HepG2 (cell line): Measurements from ENCODE around the gene NBPF11. TPM values are rescaled to one million over a fixed set of nuclear protein-coding genes. Genes with fewer than 3 reads are reported as not detected.

Experiments
- ATAC-seq: fragments of 200-7000 bp; cut with Tn5 transposase; 3 replicates; pipeline ENCODE4 v1.9.1; 2020; ENCODE audit warnings: mild to moderate bottlenecking, moderate library complexity
- BruUV-seq: library from RNA; stranded (reverse); fragments of 400-500 nt; replicated peaks from 2 replicates; lab custom pipeline; 2021; lab: Mats Ljungman, UMichigan
- CTCF ChIA-PET: fragments of 300-600 bp; formaldehyde crosslinking; extraction: SDS; loops from one replicate; lab custom pipeline; 2021; ENCODE audit warnings: low total read pairs, inconsistent platforms, low intra/inter-chr PET ratio; lab: Yijun Ruan, JAX
- POLR2A ChIA-PET: fragments of 350-600 bp; sonication (Branson Sonifier 250); formaldehyde crosslinking; loops from one replicate; lab custom pipeline; 2020; ENCODE audit warnings: antibody characterized with exemption, inconsistent platforms; lab: Yijun Ruan, JAX
- DNase-seq: peaks from one replicate; pipeline ENCODE4 v3.0.0-alpha.2; 2015; ENCODE audit warnings: low spot score
- FAIRE-seq: peaks from 3 replicates; lab custom pipeline; 2011; peaks lifted over from hg19 to GRCh38; lab: Jason Lieb, UNC
- H2AFZ ChIP-seq: one replicate; pipeline ENCODE4 v1.6.1; 2011; ENCODE audit warnings: low read length, inconsistent platforms
- H3K27ac ChIP-seq: fragments of 300-600 bp; 3 replicates; pipeline ENCODE4 v1.8.0; 2011; ENCODE audit warnings: mixed run types, mild to moderate bottlenecking, mixed read lengths, low read length, inconsistent platforms; ENCODE audit not compliant: insufficient read depth; ENCODE audit errors: extremely low read length
- H3K27me3 ChIP-seq, 2 experiments: fragments of 200-600 bp in 1 of 2; 2 replicates in 1 of 2; 3 replicates in 1 of 2; pipeline versions ENCODE4 v1.6.0 to v1.8.0; 2011; ENCODE audit warnings: low read length in 2 of 2, mild to moderate bottlenecking in 2 of 2, moderate library complexity in 2 of 2, inconsistent platforms in 1 of 2; ENCODE audit not compliant: insufficient read depth in 2 of 2, control insufficient read depth in 1 of 2
- H3K36me3 ChIP-seq, 2 experiments: fragments of 200-600 bp in 1 of 2; replicated peaks in 1 of 2; 2 replicates in 1 of 2; 3 replicates in 1 of 2; pipeline versions ENCODE4 v1.5.1 to v1.8.0; 2011; ENCODE audit warnings: low read length in 2 of 2, inconsistent platforms in 1 of 2; ENCODE audit not compliant: insufficient read depth in 2 of 2, control insufficient read depth in 1 of 2
- H3K4me1 ChIP-seq: 2 replicates; pipeline ENCODE4 v1.5.1; 2012; ENCODE audit warnings: low read length, inconsistent platforms; ENCODE audit not compliant: insufficient read depth
- H3K4me2 ChIP-seq: 2 replicates; pipeline ENCODE4 v1.6.0; 2011; ENCODE audit warnings: low read depth, low read length, inconsistent platforms
- H3K4me3 ChIP-seq, 3 experiments: fragments of 200-600 bp in 1 of 3; sonication (generic), shearing (Covaris generic) in 1 of 3; replicated peaks in 1 of 3; 2 replicates each; pipeline ENCODE4 v1.5.1; 2011 to 2016; ENCODE audit warnings: low read length in 3 of 3, inconsistent platforms in 2 of 3, low read depth in 2 of 3, mild to moderate bottlenecking in 2 of 3, control low read depth in 1 of 3, mixed read lengths in 1 of 3; ENCODE audit not compliant: insufficient read depth in 1 of 3
- H3K79me2 ChIP-seq: one replicate; pipeline ENCODE4 v1.6.1; 2011; ENCODE audit warnings: low read length, inconsistent platforms; ENCODE audit not compliant: insufficient read depth
- H3K9ac ChIP-seq: 2 replicates; pipeline ENCODE4 v1.6.0; 2011; ENCODE audit warnings: mild to moderate bottlenecking, low read depth, low read length, inconsistent platforms; ENCODE audit not compliant: insufficient read depth
- H3K9me3 ChIP-seq: 2 replicates; pipeline ENCODE4 v1.5.1; 2012; ENCODE audit warnings: mild to moderate bottlenecking, low read length
- H4K20me1 ChIP-seq: 2 replicates; pipeline ENCODE4 v1.6.0; 2011; ENCODE audit warnings: inconsistent platforms, mild to moderate bottlenecking, low read length, moderate library complexity; ENCODE audit not compliant: insufficient read depth
- CREBL2 ChIP-seq: sonication (generic); formaldehyde crosslinking; IDR thresholded peaks from 2 replicates; pipeline ENCODE4 v1.8.1; 2023; ENCODE audit warnings: missing genetic modification reagents, mild to moderate bottlenecking, borderline replicate concordance
- GRHL1 ChIP-seq: sonication (generic); formaldehyde crosslinking; conservative IDR thresholded peaks from 2 replicates; pipeline ENCODE4 v1.8.0; 2022; ENCODE audit warnings: missing genetic modification reagents
- HES4 ChIP-seq: sonication (generic); formaldehyde crosslinking; IDR thresholded peaks from 2 replicates; pipeline ENCODE4 v1.9.0; 2021; ENCODE audit warnings: mild to moderate bottlenecking, missing genetic modification reagents, borderline replicate concordance
- HMGXB4 ChIP-seq, 2 experiments: sonication (generic) in 1 of 2; formaldehyde crosslinking in 1 of 2; IDR thresholded peaks; 2 replicates each; pipeline versions ENCODE4 v1.4.0 to v1.6.1; 2018 to 2020; ENCODE audit warnings: missing genetic modification reagents in 2 of 2, borderline replicate concordance in 1 of 2, low read depth in 1 of 2, mild to moderate bottlenecking in 1 of 2, missing biosample characterization in 1 of 2
- KDM3A ChIP-seq: IDR thresholded peaks from 2 replicates; pipeline ENCODE4 v1.6.1; 2018; ENCODE audit warnings: low read depth, missing compliant biosample characterization
- STAT5B ChIP-seq: sonication (generic); formaldehyde crosslinking; IDR thresholded peaks from 2 replicates; pipeline ENCODE4 v1.4.0; 2020; ENCODE audit warnings: missing genetic modification reagents
- ZFP62 ChIP-seq: sonication (generic); formaldehyde crosslinking; IDR thresholded peaks from 2 replicates; pipeline ENCODE4 v1.4.0; 2020; ENCODE audit warnings: missing genetic modification reagents
- ZNF205 ChIP-seq: IDR thresholded peaks from 2 replicates; pipeline ENCODE4 v1.6.1; 2018; ENCODE audit warnings: missing biosample characterization, missing genetic modification reagents
- ZNF598 ChIP-seq: sonication (generic); formaldehyde crosslinking; IDR thresholded peaks from 2 replicates; pipeline ENCODE4 v1.5.1; 2020; ENCODE audit warnings: mild to moderate bottlenecking, missing genetic modification reagents, borderline replicate concordance
- WGBS: methylation state at CpG from one replicate; pipeline ENCODE4 v1.1.6; 2017; ENCODE audit warnings: low lambda C conversion rate; 5-methylcytosine and 5-hydroxymethylcytosine counted together
- in situ Hi-C: cut with HindIII; loops from 2 replicates; pipeline ENCODE4 v1.10.0; 2017; ENCODE audit warnings: low pct_unique_long_range_greater_than_20kb; ENCODE audit not compliant: extremely low pct_ligation_motif_present
- intact Hi-C: fragments of 100-400 bp; cut with micrococcal nuclease; formaldehyde crosslinking; loops from one replicate; pipeline ENCODE4 v1.10.0; 2022; ENCODE audit not compliant: unreplicated experiment
- polyA plus RNA-seq, 8 experiments: library from polyadenylated mRNA; depleted of rRNA in 3 of 8; stranded (reverse) in 7 of 8; unstranded in 1 of 8; fragments of >200 nt; fragmentation: Illumina TruSeq in 4 of 8; extraction: Trizol in 4 of 8; gene quantifications; 2 replicates each; pipeline versions ENCODE4 v1.2.1 to v1.2.3, GENCODE V29; 2011 to 2016; ENCODE audit warnings: low read depth in 4 of 8, missing spikeins in 1 of 8, mixed read lengths in 1 of 8; ENCODE audit not compliant: insufficient read depth in 1 of 8
- total RNA-seq, 5 experiments: library from RNA; depleted of rRNA; stranded (reverse); fragments of >200 nt; fragmentation: Illumina TruSeq; extraction: Trizol; gene quantifications; 2 replicates each; pipeline ENCODE4 v1.2.3, GENCODE V29; 2016; ENCODE audit warnings: low read depth in 1 of 5
- TF ChIP-seq, protein P1 (sequence below): sonication (generic); formaldehyde crosslinking; IDR thresholded peaks from 2 replicates; pipeline ENCODE4 v1.5.0; 2020; ENCODE audit warnings: mild to moderate bottlenecking, missing genetic modification reagents, borderline replicate concordance
- TF ChIP-seq, protein P2 (sequence below): sonication (generic); formaldehyde crosslinking; IDR thresholded peaks from 2 replicates; pipeline ENCODE4 v1.8.1; 2023; ENCODE audit warnings: mild to moderate bottlenecking, inconsistent platforms, moderate library complexity, missing genetic modification reagents, borderline replicate concordance
- TF ChIP-seq, protein P3 (sequence below): sonication (generic); formaldehyde crosslinking; IDR thresholded peaks from 2 replicates; pipeline ENCODE4 v1.5.0; 2020; ENCODE audit warnings: mild to moderate bottlenecking, missing genetic modification reagents

Gene NBPF11
- total and polyA plus RNA-seq, 2 of the 13 experiments (the other 11 are each of a cell fraction or from before 2014, with no cell fraction given), result 5.0 to 8.1 TPM

- BruUV-seq, result no TSS peak
- CTCF ChIA-PET, result no interaction called here
These were observed 7.9 kb upstream of the NBPF11 start for GRCh38 chr1:148160048-148160342.

More at GRCh38 chr1:148160048-148160342, 7.9 kb upstream of the NBPF11 start:
- TF ChIP-seq KDM3A (no peak), STAT5B (CRISPR knock-in tag) (no peak), ZNF205 (CRISPR knock-in tag) (no peak), ZNF598 (CRISPR knock-in tag) (no peak), HMGXB4 (CRISPR knock-in tag; IDR thresholded peaks at IDR 0.05; ENCODE audit: borderline replicate concordance in 1 of 2, low read depth in 1 of 2) (no peak), ZFP62 (CRISPR knock-in tag) (no peak), HES4 (no peak), GRHL1 (CRISPR knock-in tag) (no peak), CREBL2 (no peak)
- TF ChIP-seq, protein P1, sequence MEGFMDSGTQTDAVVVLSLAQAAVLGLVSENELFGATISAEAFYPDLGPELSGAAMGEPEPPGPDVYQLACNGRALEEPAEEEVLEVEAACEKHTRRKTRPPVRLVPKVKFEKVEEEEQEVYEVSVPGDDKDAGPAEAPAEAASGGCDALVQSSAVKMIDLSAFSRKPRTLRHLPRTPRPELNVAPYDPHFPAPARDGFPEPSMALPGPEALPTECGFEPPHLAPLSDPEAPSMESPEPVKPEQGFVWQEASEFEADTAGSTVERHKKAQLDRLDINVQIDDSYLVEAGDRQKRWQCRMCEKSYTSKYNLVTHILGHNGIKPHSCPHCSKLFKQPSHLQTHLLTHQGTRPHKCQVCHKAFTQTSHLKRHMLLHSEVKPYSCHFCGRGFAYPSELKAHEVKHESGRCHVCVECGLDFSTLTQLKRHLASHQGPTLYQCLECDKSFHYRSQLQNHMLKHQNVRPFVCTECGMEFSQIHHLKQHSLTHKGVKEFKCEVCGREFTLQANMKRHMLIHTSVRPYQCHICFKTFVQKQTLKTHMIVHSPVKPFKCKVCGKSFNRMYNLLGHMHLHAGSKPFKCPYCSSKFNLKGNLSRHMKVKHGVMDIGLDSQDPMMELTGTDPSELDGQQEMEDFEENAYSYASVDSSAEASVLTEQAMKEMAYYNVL (CRISPR knock-in tag), result no peak
- TF ChIP-seq, protein P2, sequence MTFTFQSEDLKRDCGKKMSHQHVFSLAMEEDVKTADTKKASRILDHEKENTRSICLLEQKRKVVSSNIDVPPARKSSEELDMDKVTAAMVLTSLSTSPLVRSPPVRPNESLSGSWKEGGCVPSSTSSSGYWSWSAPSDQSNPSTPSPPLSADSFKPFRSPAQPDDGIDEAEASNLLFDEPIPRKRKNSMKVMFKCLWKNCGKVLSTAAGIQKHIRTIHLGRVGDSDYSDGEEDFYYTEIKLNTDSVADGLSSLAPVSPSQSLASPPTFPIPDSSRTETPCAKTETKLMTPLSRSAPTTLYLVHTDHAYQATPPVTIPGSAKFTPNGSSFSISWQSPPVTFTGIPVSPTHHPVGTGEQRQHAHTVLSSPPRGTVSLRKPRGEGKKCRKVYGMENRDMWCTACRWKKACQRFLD, result no peak
- TF ChIP-seq, protein P3, sequence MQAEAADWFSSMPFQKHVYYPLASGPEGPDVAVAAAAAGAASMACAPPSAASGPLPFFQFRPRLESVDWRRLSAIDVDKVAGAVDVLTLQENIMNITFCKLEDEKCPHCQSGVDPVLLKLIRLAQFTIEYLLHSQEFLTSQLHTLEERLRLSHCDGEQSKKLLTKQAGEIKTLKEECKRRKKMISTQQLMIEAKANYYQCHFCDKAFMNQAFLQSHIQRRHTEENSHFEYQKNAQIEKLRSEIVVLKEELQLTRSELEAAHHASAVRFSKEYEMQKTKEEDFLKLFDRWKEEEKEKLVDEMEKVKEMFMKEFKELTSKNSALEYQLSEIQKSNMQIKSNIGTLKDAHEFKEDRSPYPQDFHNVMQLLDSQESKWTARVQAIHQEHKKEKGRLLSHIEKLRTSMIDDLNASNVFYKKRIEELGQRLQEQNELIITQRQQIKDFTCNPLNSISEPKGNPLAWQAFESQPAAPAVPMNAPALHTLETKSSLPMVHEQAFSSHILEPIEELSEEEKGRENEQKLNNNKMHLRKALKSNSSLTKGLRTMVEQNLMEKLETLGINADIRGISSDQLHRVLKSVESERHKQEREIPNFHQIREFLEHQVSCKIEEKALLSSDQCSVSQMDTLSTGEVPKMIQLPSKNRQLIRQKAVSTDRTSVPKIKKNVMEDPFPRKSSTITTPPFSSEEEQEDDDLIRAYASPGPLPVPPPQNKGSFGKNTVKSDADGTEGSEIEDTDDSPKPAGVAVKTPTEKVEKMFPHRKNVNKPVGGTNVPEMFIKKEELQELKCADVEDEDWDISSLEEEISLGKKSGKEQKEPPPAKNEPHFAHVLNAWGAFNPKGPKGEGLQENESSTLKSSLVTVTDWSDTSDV (CRISPR knock-in tag), result no peak
- H3K4me3 ChIP-seq, result no peak overlapping the region
- H3K9ac ChIP-seq, result no peak overlapping the region
- no peak overlapping the region for H3K4me2 ChIP-seq
- no peak for DNase-seq
- in situ Hi-C loops, result no loop called here
- H3K27ac ChIP-seq, result no peak overlapping the region
- FAIRE-seq, result no peak
- H3K9me3 ChIP-seq, result no peaks in the 10 kb centered on the region
- H4K20me1 ChIP-seq, result no peaks in the 10 kb centered on the region
- H3K27me3 ChIP-seq, result no peaks in the 10 kb centered on the region
- intact Hi-C loops, result no loop called here
- POLR2A ChIA-PET, result no interaction called here
- WGBS, result 82% methylated on average over 14 of the region's 15 CpGs
- H3K36me3 ChIP-seq, result no peaks in the 10 kb centered on the region
- H3K79me2 ChIP-seq, result no peaks in the 10 kb centered on the region
- no peak for ATAC-seq
- H3K4me1 ChIP-seq, result no peaks in the 10 kb centered on the region
- H2AFZ ChIP-seq, result no peak overlapping the region
